Measurements from ENCODE around the gene CD34.
A peak's percentile ranks its signal among the peaks of the same experiment; 100 is the strongest.

CD34 gene

GRCh38 chr1:207831517-207832327 lies 79.2 kb downstream of the CD34 start:
- DNase-seq: peak; percentile 20 to 29
